HepG2 (cell line): Measurements from ENCODE around the gene SRSF12. TPM values are rescaled to one million over a fixed set of nuclear protein-coding genes. Genes with fewer than 3 reads are reported as not detected.

Experiments used
- FOXA1 ChIP-seq, 2 experiments: fragments of 450-650 bp in 1 of 2; sonication (generic) in 1 of 2; formaldehyde crosslinking in 1 of 2; IDR thresholded peaks; 2 replicates each; pipeline versions ENCODE4 v1.4.0 to v1.6.1; 2016 to 2020; ENCODE audit warnings: missing genetic modification reagents in 1 of 2
- GATA4 ChIP-seq: sonication (generic); IDR thresholded peaks from 2 replicates; pipeline ENCODE4 v1.6.1; 2016; ENCODE audit warnings: antibody characterized with exemption, low read depth, borderline replicate concordance
- HMG20B ChIP-seq: conservative IDR thresholded peaks from 2 replicates; pipeline ENCODE4 v1.6.1; 2016; ENCODE audit warnings: missing genetic modification reagents, missing compliant biosample characterization
- HNF4G ChIP-seq, 2 experiments: sonication (generic) in 1 of 2; formaldehyde crosslinking in 1 of 2; IDR thresholded peaks; 2 replicates each; pipeline versions ENCODE4 v1.4.0 to v1.6.1; 2011 to 2020; ENCODE audit warnings: borderline replicate concordance in 2 of 2, low read depth in 2 of 2, mild to moderate bottlenecking in 2 of 2, low read length in 1 of 2, missing genetic modification reagents in 1 of 2, moderate library complexity in 1 of 2
- JUND ChIP-seq: sonication (generic); formaldehyde crosslinking; IDR thresholded peaks from 2 replicates; pipeline ENCODE4 v1.8.0; 2022; ENCODE audit warnings: mild to moderate bottlenecking, missing genetic modification reagents
- NR2F1 ChIP-seq, 2 experiments: fragments of 450-650 bp in 1 of 2; formaldehyde crosslinking in 1 of 2; IDR thresholded peaks; 2 replicates each; pipeline versions ENCODE4 v1.5.0 to v1.6.1; 2016 to 2020; ENCODE audit warnings: mild to moderate bottlenecking in 1 of 2, missing compliant biosample characterization in 1 of 2, missing genetic modification reagents in 1 of 2, moderate library complexity in 1 of 2
- RERE ChIP-seq: IDR thresholded peaks from 2 replicates; pipeline ENCODE4 v1.6.1; 2016; ENCODE audit warnings: low read depth, missing genetic modification reagents, missing compliant biosample characterization
- SOX5 ChIP-seq: IDR thresholded peaks from 2 replicates; pipeline ENCODE4 v1.6.1; 2016; ENCODE audit warnings: borderline replicate concordance
- TBX2 ChIP-seq: sonication (generic); formaldehyde crosslinking; IDR thresholded peaks from 2 replicates; pipeline ENCODE4 v1.5.0; 2020; ENCODE audit warnings: missing genetic modification reagents, mild to moderate bottlenecking, borderline replicate concordance
- ZNF317 ChIP-seq: sonication (generic); formaldehyde crosslinking; IDR thresholded peaks from 2 replicates; pipeline ENCODE4 v1.5.0; 2020; ENCODE audit warnings: mild to moderate bottlenecking, missing genetic modification reagents
- ZNF468 ChIP-seq: sonication (generic); formaldehyde crosslinking; IDR thresholded peaks from 2 replicates; pipeline ENCODE4 v1.8.0; 2022; ENCODE audit warnings: mild to moderate bottlenecking, moderate library complexity, missing genetic modification reagents
- polyA plus RNA-seq, 8 experiments: library from polyadenylated mRNA; depleted of rRNA in 3 of 8; stranded (reverse) in 7 of 8; unstranded in 1 of 8; fragments of >200 nt; fragmentation: Illumina TruSeq in 4 of 8; extraction: Trizol in 4 of 8; gene quantifications; 2 replicates each; pipeline versions ENCODE4 v1.2.1 to v1.2.3, GENCODE V29; 2011 to 2016; ENCODE audit warnings: low read depth in 4 of 8, missing spikeins in 1 of 8, mixed read lengths in 1 of 8; ENCODE audit not compliant: insufficient read depth in 1 of 8
- total RNA-seq, 5 experiments: library from RNA; depleted of rRNA; stranded (reverse); fragments of >200 nt; fragmentation: Illumina TruSeq; extraction: Trizol; gene quantifications; 2 replicates each; pipeline ENCODE4 v1.2.3, GENCODE V29; 2016; ENCODE audit warnings: low read depth in 1 of 5

Gene SRSF12
- total and polyA plus RNA-seq, 2 of the 13 experiments (the other 11 are each of a cell fraction or from before 2014, with no cell fraction given) = 1.7 to 1.9 TPM

GRCh38 chr6:89098461-89098860 is 19.4 kb downstream of the SRSF12 start (continued):
- TF ChIP-seq TBX2 (no peak), ZNF317 (CRISPR knock-in tag) (no peak), RERE (CRISPR knock-in tag) (no peak), JUND (CRISPR knock-in tag) (no peak), NR2F1 (CRISPR knock-in tag; IDR thresholded peaks at IDR 0.05) (no peak), HNF4G (IDR thresholded peaks at IDR 0.05; ENCODE audit: borderline replicate concordance, low read depth, low read length) (no peak), HNF4G (CRISPR knock-in tag; IDR thresholded peaks at IDR 0.05; ENCODE audit: borderline replicate concordance, low read depth) (no peak), FOXA1 (IDR thresholded peaks at IDR 0.05) (no peak), FOXA1 (CRISPR knock-in tag; IDR thresholded peaks at IDR 0.05) (no peak), SOX5 (CRISPR knock-in tag) (no peak), ZNF468 (CRISPR knock-in tag) (no peak), HMG20B (CRISPR knock-in tag) (no peak), GATA4 (no peak)
